Activated T-helper 17 cell treated with anti-CD3 and anti-CD28 coated beads, Interleukin-2, amount 50 U/mL, for 72 hours (primary cell): ENCODE data around the gene SMIM38. TPM values are rescaled to one million over a fixed set of nuclear protein-coding genes. Genes with fewer than 3 reads are reported as not detected.

ENCODE experiments used
- ATAC-seq: fragments of 150-1000 bp; cut with Tn5 transposase; replicated peaks from 2 replicates; pipeline ENCODE4 v1.10.0; 2021; ENCODE audit warnings: mild to moderate bottlenecking, moderate library complexity
- H3K27ac Mint-ChIP-seq: one replicate; pipeline ENCODE4 v1.8.0; 2022; ENCODE audit warnings: mixed read lengths
- H3K27me3 Mint-ChIP-seq: one replicate; pipeline ENCODE4 v1.8.0; 2022; ENCODE audit warnings: mixed read lengths
- H3K36me3 Mint-ChIP-seq: one replicate; pipeline ENCODE4 v1.8.0; 2022; ENCODE audit warnings: low read depth, mild to moderate bottlenecking, mixed read lengths
- H3K4me1 Mint-ChIP-seq: one replicate; pipeline ENCODE4 v1.8.0; 2022; ENCODE audit warnings: mixed read lengths
- H3K4me3 Mint-ChIP-seq: one replicate; pipeline ENCODE4 v1.8.0; 2022; ENCODE audit warnings: mild to moderate bottlenecking, mixed read lengths
- H3K9me3 Mint-ChIP-seq: one replicate; pipeline ENCODE4 v1.8.0; 2022; ENCODE audit warnings: mixed read lengths
- total RNA-seq, 2 donors: library from RNA; stranded (reverse); gene quantifications; one replicate each; pipeline ENCODE4 v1.2.3, GENCODE V29; 2022

Gene SMIM38
- 1 to 10 TPM in 1 of 2 donors, under 1 TPM in 1; 0.26 to 4.7 TPM for total RNA-seq

- Mint-ChIP-seq H3K4me3 (peak within 1 kb of the TSS; percentile 53), H3K4me1 (peaks cover 5% of the 10 kb centered on the region), H3K36me3 (no peaks in the 10 kb centered on the region), H3K9me3 (no peaks in the 10 kb centered on the region), H3K27ac (peak within 1 kb of the TSS; percentile 77), H3K27me3 (peaks cover 4% of the 10 kb centered on the region)
- ATAC-seq, result peak; percentile 90
Measured at GRCh38 chr11:69155302-69156234, at the start of gene SMIM38. Gene SMIM38, plus strand, starts transcription at chr11:69155935. Its CDS starts 1,912 bp downstream, at chr11:69157847.

- Mint-ChIP-seq H3K4me3 (no peak overlapping the region), H3K9me3 (no peaks in the 10 kb centered on the region), H3K27me3 (no peaks in the 10 kb centered on the region), H3K36me3 (no peaks in the 10 kb centered on the region), H3K4me1 (no peaks in the 10 kb centered on the region), H3K27ac (no peak overlapping the region)
- ATAC-seq, result no peak
Measured at GRCh38 chr11:69106031-69106811, 49.5 kb upstream of the SMIM38 start.

GRCh38 chr11:69107413-69107812 is 48.3 kb upstream of the SMIM38 start:
- no peaks in the 10 kb centered on the region for H3K4me1 Mint-ChIP-seq
- no peaks in the 10 kb centered on the region for H3K36me3 Mint-ChIP-seq
- H3K27ac Mint-ChIP-seq, result no peak overlapping the region
- ATAC-seq, result no peak
- no peaks in the 10 kb centered on the region for H3K27me3 Mint-ChIP-seq
- no peak overlapping the region for H3K4me3 Mint-ChIP-seq
- H3K9me3 Mint-ChIP-seq, result no peaks in the 10 kb centered on the region

- Mint-ChIP-seq H3K4me3 (no peak overlapping the region), H3K4me1 (no peaks in the 10 kb centered on the region), H3K9me3 (no peaks in the 10 kb centered on the region), H3K36me3 (no peaks in the 10 kb centered on the region), H3K27me3 (no peaks in the 10 kb centered on the region), H3K27ac (no peak overlapping the region)
- ATAC-seq, result no peak
Measured at GRCh38 chr11:69108030-69108429, 47.7 kb upstream of the SMIM38 start.

GRCh38 chr11:69108559-69108958 is 47.2 kb upstream of the SMIM38 start:
- Mint-ChIP-seq H3K36me3 (no peaks in the 10 kb centered on the region), H3K9me3 (no peaks in the 10 kb centered on the region), H3K27ac (no peak overlapping the region), H3K4me1 (no peaks in the 10 kb centered on the region), H3K27me3 (no peaks in the 10 kb centered on the region), H3K4me3 (no peak overlapping the region)
- no peak for ATAC-seq

GRCh38 chr11:69109101-69109500 is 46.6 kb upstream of the SMIM38 start:
- Mint-ChIP-seq H3K4me3 (no peak overlapping the region), H3K36me3 (no peaks in the 10 kb centered on the region), H3K9me3 (no peaks in the 10 kb centered on the region), H3K27me3 (no peaks in the 10 kb centered on the region), H3K27ac (no peak overlapping the region), H3K4me1 (no peaks in the 10 kb centered on the region)
- no peak for ATAC-seq

GRCh38 chr11:69110451-69110850 is 45.3 kb upstream of the SMIM38 start:
- H3K36me3 Mint-ChIP-seq, result no peaks in the 10 kb centered on the region
- ATAC-seq, result no peak
- H3K27ac Mint-ChIP-seq, result no peak overlapping the region
- no peaks in the 10 kb centered on the region for H3K27me3 Mint-ChIP-seq
- no peak overlapping the region for H3K4me3 Mint-ChIP-seq
- no peaks in the 10 kb centered on the region for H3K9me3 Mint-ChIP-seq
- no peaks in the 10 kb centered on the region for H3K4me1 Mint-ChIP-seq

- Mint-ChIP-seq H3K4me1 (no peaks in the 10 kb centered on the region), H3K36me3 (no peaks in the 10 kb centered on the region), H3K9me3 (no peaks in the 10 kb centered on the region), H3K27me3 (no peaks in the 10 kb centered on the region), H3K4me3 (no peak overlapping the region), H3K27ac (no peak overlapping the region)
- no peak for ATAC-seq
Measured at GRCh38 chr11:69111624-69112542, 43.9 kb upstream of the SMIM38 start.

GRCh38 chr11:69113226-69113625 is 42.5 kb upstream of the SMIM38 start:
- no peak overlapping the region for H3K4me3 Mint-ChIP-seq
- H3K27ac Mint-ChIP-seq, result no peak overlapping the region
- no peaks in the 10 kb centered on the region for H3K9me3 Mint-ChIP-seq
- H3K27me3 Mint-ChIP-seq, result no peaks in the 10 kb centered on the region
- no peaks in the 10 kb centered on the region for H3K4me1 Mint-ChIP-seq
- H3K36me3 Mint-ChIP-seq, result no peaks in the 10 kb centered on the region
- ATAC-seq, result no peak

- H3K4me3 Mint-ChIP-seq, result no peak overlapping the region
Measured at GRCh38 chr11:69113646-69114340, 41.9 kb upstream of the SMIM38 start.

GRCh38 chr11:69114362-69114761 is 41.4 kb upstream of the SMIM38 start:
- H3K4me1 Mint-ChIP-seq, result no peaks in the 10 kb centered on the region
- ATAC-seq, result no peak
- no peak overlapping the region for H3K4me3 Mint-ChIP-seq
- no peaks in the 10 kb centered on the region for H3K9me3 Mint-ChIP-seq
- no peaks in the 10 kb centered on the region for H3K27me3 Mint-ChIP-seq
- no peaks in the 10 kb centered on the region for H3K36me3 Mint-ChIP-seq
- no peak overlapping the region for H3K27ac Mint-ChIP-seq

More at GRCh38 chr11:69113646-69114340, 41.9 kb upstream of the SMIM38 start:
- no peaks in the 10 kb centered on the region for H3K27me3 Mint-ChIP-seq
- H3K4me1 Mint-ChIP-seq, result no peaks in the 10 kb centered on the region
- no peaks in the 10 kb centered on the region for H3K9me3 Mint-ChIP-seq
- no peak for ATAC-seq
- no peaks in the 10 kb centered on the region for H3K36me3 Mint-ChIP-seq
- no peak overlapping the region for H3K27ac Mint-ChIP-seq

GRCh38 chr11:69114811-69115523 is 40.8 kb upstream of the SMIM38 start:
- Mint-ChIP-seq H3K4me1 (no peaks in the 10 kb centered on the region), H3K9me3 (no peaks in the 10 kb centered on the region), H3K27ac (no peak overlapping the region), H3K36me3 (no peaks in the 10 kb centered on the region), H3K27me3 (no peaks in the 10 kb centered on the region), H3K4me3 (no peak overlapping the region)
- no peak for ATAC-seq
